ENCODE measurements around the gene NINJ2.

The NINJ2 gene

DNA sequence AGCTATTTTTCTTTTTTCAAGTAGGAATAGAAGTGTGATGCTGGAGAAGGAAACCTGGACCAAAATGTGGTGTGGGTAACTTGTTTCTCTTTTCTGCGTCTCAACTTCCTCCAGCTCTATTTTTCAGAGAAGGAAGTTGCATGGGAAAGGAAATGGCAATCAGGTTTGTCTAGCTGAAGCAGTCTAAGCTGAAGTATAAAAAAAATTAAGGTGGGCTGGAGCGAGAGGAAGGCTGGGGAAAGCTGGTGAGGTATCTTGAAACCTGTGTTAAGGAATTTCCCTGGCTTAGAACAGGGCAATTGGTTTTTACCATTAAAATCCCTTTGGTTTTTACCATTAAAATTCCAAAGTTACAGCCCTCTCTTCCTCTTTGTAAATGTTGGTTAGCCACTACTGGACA lies 34.2 kb upstream of the NINJ2 start:
- H3K4me3 ChIP-seq (ENCODE audit: low read depth, low read length) = no peak overlapping the region
- TF ChIP-seq, protein P1, sequence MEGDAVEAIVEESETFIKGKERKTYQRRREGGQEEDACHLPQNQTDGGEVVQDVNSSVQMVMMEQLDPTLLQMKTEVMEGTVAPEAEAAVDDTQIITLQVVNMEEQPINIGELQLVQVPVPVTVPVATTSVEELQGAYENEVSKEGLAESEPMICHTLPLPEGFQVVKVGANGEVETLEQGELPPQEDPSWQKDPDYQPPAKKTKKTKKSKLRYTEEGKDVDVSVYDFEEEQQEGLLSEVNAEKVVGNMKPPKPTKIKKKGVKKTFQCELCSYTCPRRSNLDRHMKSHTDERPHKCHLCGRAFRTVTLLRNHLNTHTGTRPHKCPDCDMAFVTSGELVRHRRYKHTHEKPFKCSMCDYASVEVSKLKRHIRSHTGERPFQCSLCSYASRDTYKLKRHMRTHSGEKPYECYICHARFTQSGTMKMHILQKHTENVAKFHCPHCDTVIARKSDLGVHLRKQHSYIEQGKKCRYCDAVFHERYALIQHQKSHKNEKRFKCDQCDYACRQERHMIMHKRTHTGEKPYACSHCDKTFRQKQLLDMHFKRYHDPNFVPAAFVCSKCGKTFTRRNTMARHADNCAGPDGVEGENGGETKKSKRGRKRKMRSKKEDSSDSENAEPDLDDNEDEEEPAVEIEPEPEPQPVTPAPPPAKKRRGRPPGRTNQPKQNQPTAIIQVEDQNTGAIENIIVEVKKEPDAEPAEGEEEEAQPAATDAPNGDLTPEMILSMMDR (IDR thresholded peaks at IDR 0.05; ENCODE audit: borderline replicate concordance, insufficient read depth, low read depth, low read length) = no peak

DNA sequence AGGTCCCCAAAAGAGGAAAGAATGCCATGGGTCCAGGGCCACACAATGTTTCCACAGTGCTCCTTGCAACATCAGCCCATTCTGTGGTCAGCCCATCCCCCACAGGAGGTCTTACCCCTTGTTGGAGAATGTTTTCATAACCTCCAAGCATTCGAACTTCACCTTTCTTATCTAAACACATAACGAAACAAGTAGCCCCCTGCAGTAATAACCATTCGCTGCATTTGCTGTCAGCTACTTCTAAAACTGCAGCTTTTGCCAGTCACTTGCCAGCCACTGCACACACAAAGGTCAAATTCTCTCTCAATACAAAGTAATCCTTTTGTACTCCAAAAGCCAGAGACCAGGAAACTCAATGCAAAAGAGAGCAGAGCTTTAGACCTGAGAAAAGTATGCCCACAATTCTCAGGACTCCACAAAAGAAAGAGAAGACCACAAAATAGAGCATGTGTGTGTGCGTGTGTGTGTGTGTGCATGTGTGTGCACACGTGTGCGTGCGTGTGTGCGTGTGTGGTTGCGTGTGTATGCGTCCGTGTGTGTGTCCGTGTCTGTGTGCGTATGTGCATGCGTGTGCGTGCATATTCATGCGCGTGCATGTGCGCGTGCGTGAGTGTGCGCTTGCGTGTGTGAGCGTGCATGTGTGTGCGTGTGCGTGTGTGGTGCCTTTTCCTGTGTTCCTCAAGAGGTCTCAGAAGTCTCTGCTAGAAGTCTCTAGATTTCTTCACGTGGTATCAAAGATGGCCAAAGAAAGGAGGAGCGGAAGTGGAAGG lies 31.7 kb upstream of the NINJ2 start:
- H3K4me3 ChIP-seq (ENCODE audit: low read depth, low read length) = no peak overlapping the region
- TF ChIP-seq, protein P1 (IDR thresholded peaks at IDR 0.05; ENCODE audit: borderline replicate concordance, insufficient read depth, low read depth, low read length) = no peak

DNA sequence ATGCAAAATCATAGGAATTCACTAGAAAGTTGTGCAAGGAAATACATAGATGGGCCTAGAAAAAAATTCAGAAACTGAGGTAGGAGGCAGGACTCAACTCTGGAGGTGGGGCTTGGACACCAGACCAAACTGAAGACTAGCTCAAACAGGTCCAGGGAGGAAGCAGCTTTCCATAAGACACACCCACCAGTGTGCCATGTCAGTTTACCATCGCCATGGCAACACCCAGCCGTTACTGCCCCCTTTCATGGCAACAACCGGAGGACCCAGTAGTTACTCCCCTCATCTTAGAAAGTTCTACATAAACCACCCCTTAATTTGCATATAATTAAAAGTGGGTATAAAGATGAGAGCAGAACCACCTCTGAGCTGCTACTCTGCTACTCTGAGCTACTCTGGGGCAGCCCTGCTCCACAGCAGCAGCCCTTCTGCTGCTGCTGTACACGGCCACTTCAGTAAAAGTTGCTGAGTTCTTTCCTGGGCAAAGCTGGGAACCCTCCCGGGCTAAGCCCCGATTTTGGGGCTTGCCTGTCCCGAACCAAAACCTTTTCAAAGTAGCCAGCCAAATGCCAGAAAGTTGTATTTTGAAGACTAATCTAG lies 30.8 kb upstream of the NINJ2 start:
- TF ChIP-seq, protein P1 (IDR thresholded peaks at IDR 0.05; ENCODE audit: borderline replicate concordance, insufficient read depth, low read depth, low read length) = no peak
- H3K4me3 ChIP-seq (ENCODE audit: low read depth, low read length) = no peak overlapping the region

- TF ChIP-seq, protein P1 (IDR thresholded peaks at IDR 0.05; ENCODE audit: borderline replicate concordance, insufficient read depth, low read depth, low read length) = no peak
- no peak overlapping the region for H3K4me3 ChIP-seq (ENCODE audit: low read depth, low read length)
These were observed 29.0 kb upstream of the NINJ2 start for GRCh38 chr12:692274-692673.

DNA sequence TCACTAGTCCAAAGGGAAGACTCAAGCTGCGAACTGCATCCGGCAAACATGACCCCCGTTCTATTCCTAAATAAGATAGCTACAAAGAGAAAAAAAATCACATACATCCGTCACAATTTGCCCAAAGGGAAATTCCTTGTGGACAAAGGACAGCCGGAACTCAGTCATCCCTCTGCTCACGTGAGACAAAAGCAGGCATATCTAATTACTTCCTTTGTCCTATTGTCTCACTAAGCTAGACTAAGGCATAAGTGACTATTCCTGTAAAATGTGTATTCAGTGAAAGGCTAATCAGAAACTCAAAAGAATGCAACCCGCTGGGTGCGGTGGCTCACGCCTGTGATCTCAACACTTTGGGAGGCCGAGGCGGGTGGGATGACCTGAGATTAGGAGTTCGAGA lies 27.2 kb upstream of the NINJ2 start:
- no peak overlapping the region for H3K4me3 ChIP-seq (ENCODE audit: low read depth, low read length)
- TF ChIP-seq, protein P1 (IDR thresholded peaks at IDR 0.05; ENCODE audit: borderline replicate concordance, insufficient read depth, low read depth, low read length) = no peak

GRCh38 chr12:685388-685787 lies 22.1 kb upstream of the NINJ2 start:
- no peak overlapping the region for H3K4me3 ChIP-seq (ENCODE audit: low read depth, low read length)
- TF ChIP-seq, protein P1 (IDR thresholded peaks at IDR 0.05; ENCODE audit: borderline replicate concordance, insufficient read depth, low read depth, low read length) = no peak

GRCh38 chr12:684416-684815 lies 21.2 kb upstream of the NINJ2 start:
- TF ChIP-seq, protein P1 (IDR thresholded peaks at IDR 0.05; ENCODE audit: borderline replicate concordance, insufficient read depth, low read depth, low read length) = no peak
- H3K4me3 ChIP-seq (ENCODE audit: low read depth, low read length) = no peak overlapping the region

Data from GM12875 (cell line).